GM13977 (cell line): Measurements from ENCODE around the gene BEAN1.

Experiments used
- DNase-seq: peaks from one replicate; pipeline ENCODE4 v3.0.0; 2012; ENCODE audit warnings: low spot score
- CTCF ChIP-seq: IDR thresholded peaks from 2 replicates; pipeline ENCODE4 v1.5.1; 2012; ENCODE audit warnings: mild to moderate bottlenecking, control low read depth; ENCODE audit not compliant: insufficient read depth; ENCODE audit errors: extremely low read depth, missing control alignments
- in situ Hi-C: fragments of 300-500 bp; cut with MboI; formaldehyde crosslinking; loops from one replicate; pipeline ENCODE4 v1.12.0; 2022; ENCODE audit warnings: low sequenced_read_pairs, low pct_unique_long_range_greater_than_20kb, mixed read lengths, inconsistent platforms; ENCODE audit not compliant: unreplicated experiment

The BEAN1 gene

DNA sequence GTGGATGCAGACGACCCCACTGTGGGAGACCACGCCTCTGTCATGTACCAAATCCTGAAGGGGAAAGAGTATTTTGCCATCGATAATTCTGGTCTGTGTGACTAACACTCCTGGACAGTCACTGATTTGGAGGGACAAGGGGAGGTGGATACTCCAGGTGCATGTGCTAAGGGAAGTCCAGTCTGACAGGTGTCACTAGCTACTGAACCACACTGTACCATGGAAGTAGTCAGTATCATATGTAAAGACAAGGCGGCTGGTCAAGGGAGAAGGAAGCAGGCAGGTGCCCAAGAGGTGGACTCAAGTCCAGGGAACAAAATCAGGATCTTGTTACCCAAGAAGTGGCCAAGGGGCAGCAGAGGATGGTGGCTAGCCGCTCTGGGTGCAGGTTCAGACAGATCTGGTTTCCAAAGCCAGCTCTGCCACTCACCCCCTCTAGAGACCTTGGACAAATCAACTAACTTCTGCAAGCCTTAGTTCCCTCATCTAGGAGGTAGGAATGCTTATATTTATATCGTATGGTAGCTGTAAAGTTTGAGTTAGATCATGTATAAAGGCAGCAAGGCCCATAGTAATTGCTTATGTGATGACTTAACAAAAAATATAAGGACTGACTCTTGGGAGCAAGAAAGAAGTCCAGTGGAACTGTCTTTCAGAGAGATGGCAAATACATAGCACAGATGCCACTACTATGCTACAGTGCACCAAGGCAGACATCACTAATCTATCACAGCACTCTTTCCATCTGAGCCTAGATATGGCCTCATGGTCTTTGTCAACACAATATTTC lies 38.5 kb upstream of the BEAN1 start:
- in situ Hi-C loops, result no loop called here
- no peak for DNase-seq
- TF ChIP-seq CTCF, result no peak

- in situ Hi-C loops, result no loop called here
- TF ChIP-seq CTCF, result no peak
- DNase-seq, result no peak
Observed at GRCh38 chr16:66389256-66390176, 37.6 kb upstream of the BEAN1 start.

DNA sequence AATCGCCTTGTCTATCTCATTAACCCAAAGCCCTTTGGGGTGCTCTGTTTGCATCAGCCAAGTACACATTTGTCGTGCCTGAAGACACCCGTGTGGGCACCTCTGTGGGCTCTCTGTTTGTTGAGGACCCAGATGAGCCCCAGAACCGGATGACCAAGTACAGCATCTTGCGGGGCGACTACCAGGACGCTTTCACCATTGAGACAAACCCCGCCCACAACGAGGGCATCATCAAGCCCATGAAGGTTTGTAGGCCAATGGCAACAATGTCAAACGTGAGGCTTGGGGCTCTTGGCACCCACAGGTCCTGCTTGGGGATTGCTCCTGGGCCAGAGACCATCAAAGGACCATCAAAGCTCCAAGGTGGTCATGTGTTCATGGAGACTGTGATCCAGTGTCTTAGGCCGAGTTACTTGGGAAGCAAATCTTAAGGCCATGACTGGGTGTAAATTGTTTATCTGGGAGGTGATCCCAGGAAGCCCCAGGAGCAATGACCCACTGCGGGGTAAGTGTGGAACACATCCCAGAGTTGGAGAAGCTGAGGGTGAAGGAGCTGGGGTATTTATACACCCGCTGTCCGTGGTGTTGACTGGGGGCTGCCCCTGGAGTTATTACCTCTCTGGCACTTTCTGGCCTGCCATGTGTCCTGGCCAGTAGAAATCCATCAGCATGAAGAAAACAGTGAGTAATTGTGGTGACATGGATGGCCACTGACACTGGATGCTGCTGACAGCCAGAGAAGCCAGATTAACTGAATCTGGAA lies 36.6 kb upstream of the BEAN1 start:
- DNase-seq, result no peak
- no peak for TF ChIP-seq CTCF
- in situ Hi-C loops, result no loop called here

- no peak for TF ChIP-seq CTCF
- in situ Hi-C loops, result no loop called here
Observed at GRCh38 chr16:66391726-66392670, 35.1 kb upstream of the BEAN1 start.

DNA sequence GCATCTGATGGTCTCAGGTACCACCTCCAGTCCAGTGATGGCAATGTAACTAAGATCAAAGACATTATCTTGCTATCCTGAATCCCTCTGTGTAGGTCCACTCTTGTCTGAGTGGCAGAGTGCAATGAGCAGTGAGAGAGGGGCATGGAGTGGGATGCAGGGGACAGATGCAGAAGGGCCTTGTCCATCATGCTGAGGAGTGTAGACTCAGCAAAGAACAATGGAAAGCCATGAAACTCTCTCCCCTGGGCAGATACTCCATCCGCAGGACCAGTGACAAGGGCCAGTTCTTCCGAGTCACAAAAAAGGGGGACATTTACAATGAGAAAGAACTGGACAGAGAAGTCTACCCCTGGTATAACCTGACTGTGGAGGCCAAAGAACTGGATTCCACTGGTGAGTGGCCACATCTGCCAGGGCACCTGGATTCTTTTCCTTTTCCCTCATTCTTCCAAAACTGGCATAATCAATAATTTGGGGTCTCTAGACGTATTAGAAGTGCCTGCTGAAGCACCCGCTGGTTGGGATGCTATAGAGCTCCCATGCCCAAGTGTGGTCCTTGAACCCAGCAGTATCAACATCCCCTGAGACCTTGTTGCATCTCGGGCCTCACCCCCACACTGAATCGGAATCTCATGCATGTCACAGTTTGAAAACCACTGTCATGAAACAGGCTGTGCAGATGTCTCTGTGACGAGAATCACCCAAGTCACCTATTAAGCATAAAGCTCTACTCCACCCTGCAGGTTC lies 31.1 kb upstream of the BEAN1 start:
- DNase-seq, result no peak
- in situ Hi-C loops, result no loop called here
- TF ChIP-seq CTCF, result no peak

More at GRCh38 chr16:66391726-66392670, 35.1 kb upstream of the BEAN1 start:
- no peak for DNase-seq
